Aorta (tissue), 5 donors: ENCODE results near the gene ATP2B2. TPM values are rescaled to one million over a fixed set of nuclear protein-coding genes. Genes with fewer than 3 reads are reported as not detected.

Experiments used
- ATAC-seq: fragments of 200-7000 bp; cut with Tn5 transposase; one replicate; pipeline ENCODE4 v1.9.1; 2022; ENCODE audit warnings: moderate library complexity; ENCODE audit not compliant: low FRiP score
- DNase-seq, 2 donors: peaks; one replicate each; pipeline ENCODE4 v3.0.0-alpha.2; 2020
- H3K27ac ChIP-seq, 2 donors: one replicate each; pipeline ENCODE4 v1.5.1; 2013; ENCODE audit warnings: low read length in 2 of 2, mild to moderate bottlenecking in 2 of 2, moderate library complexity in 2 of 2, control low read depth in 1 of 2, inconsistent platforms in 1 of 2, low read depth in 1 of 2
- H3K27me3 ChIP-seq, 2 donors: one replicate each; pipeline ENCODE4 v1.6.1; 2013; ENCODE audit warnings: control low read depth in 1 of 2, low read length in 1 of 2, mild to moderate bottlenecking in 1 of 2, moderate library complexity in 1 of 2; ENCODE audit not compliant: insufficient read depth in 2 of 2, control insufficient read depth in 1 of 2
- H3K36me3 ChIP-seq, 2 donors: one replicate each; pipeline ENCODE4 v1.6.1; 2013; ENCODE audit warnings: control low read depth in 1 of 2, low read length in 1 of 2, mild to moderate bottlenecking in 1 of 2; ENCODE audit not compliant: insufficient read depth in 2 of 2, control insufficient read depth in 1 of 2
- H3K4me1 ChIP-seq, 2 donors: one replicate each; pipeline ENCODE4 v1.6.1; 2013; ENCODE audit warnings: low read length in 2 of 2, control low read depth in 1 of 2, mild to moderate bottlenecking in 1 of 2, moderate library complexity in 1 of 2; ENCODE audit not compliant: insufficient read depth in 2 of 2, control insufficient read depth in 1 of 2
- H3K4me3 ChIP-seq, 2 donors: one replicate each; pipeline ENCODE4 v1.5.1; 2013; ENCODE audit warnings: low read length in 2 of 2, control low read depth in 1 of 2, mild to moderate bottlenecking in 1 of 2
- H3K9me3 ChIP-seq: one replicate; pipeline ENCODE4 v1.6.1; 2013; ENCODE audit warnings: mild to moderate bottlenecking, low read length; ENCODE audit not compliant: control insufficient read depth
- WGBS, 2 donors: extraction: QIAGEN DNeasy Blood & Tissue Kit; methylation state at CpG; one replicate each; pipeline ENCODE4 v1.1.7; 2013; 5-methylcytosine and 5-hydroxymethylcytosine counted together
- intact Hi-C, 2 donors: fragments of 100-400 bp; cut with DNase I; formaldehyde crosslinking; loops; one replicate each; pipeline versions ENCODE4 v1.14.2 to v1.15.0; 2022
- polyA plus RNA-seq, 2 donors: library from polyadenylated mRNA; stranded (reverse); fragments of 200-250 nt; gene quantifications; one replicate each; pipeline ENCODE4 v1.2.3, GENCODE V29; 2013
- total RNA-seq, 2 donors: library from RNA; stranded (reverse); fragmentation: NEBNext Ultra II Directional; extraction: Animal tissue kit (Norgen Biotek cat#: 25700); gene quantifications; one replicate each; pipeline ENCODE4 v1.2.1, GENCODE V29; 2021
- donor health status: healthy with polysubstance abuse.
- donor health status: Bipolar disorder and iron deficiency.
- donor health status: DM: no; HTN: no; CAD: no.
- donor health status: DM: no; HTN: no; CAD: no.
- donor health status: DM: yes; HTN: yes; CAD: no.

Gene ATP2B2
- total and polyA plus RNA-seq, 4 donors = 0.29 to 0.30 TPM; not detected in 2

GRCh38 chr3:10510743-10511432 is 5.5 kb upstream of the ATP2B2 start:
- DNase-seq (peak in 1 of 2 donors; percentile 5), ATAC-seq (no peak)
- no peak overlapping the region for H3K4me3 ChIP-seq
- H3K27me3 ChIP-seq = no peaks in the 10 kb centered on the region
- H3K9me3 ChIP-seq = no peaks in the 10 kb centered on the region
- intact Hi-C loops = no loop called here
- no peaks in the 10 kb centered on the region for H3K4me1 ChIP-seq
- H3K27ac ChIP-seq = no peak overlapping the region
- 74 to 77% methylated on average over 6 of the region's 6 CpGs for WGBS, 2 donors
- no peaks in the 10 kb centered on the region for H3K36me3 ChIP-seq

DNA sequence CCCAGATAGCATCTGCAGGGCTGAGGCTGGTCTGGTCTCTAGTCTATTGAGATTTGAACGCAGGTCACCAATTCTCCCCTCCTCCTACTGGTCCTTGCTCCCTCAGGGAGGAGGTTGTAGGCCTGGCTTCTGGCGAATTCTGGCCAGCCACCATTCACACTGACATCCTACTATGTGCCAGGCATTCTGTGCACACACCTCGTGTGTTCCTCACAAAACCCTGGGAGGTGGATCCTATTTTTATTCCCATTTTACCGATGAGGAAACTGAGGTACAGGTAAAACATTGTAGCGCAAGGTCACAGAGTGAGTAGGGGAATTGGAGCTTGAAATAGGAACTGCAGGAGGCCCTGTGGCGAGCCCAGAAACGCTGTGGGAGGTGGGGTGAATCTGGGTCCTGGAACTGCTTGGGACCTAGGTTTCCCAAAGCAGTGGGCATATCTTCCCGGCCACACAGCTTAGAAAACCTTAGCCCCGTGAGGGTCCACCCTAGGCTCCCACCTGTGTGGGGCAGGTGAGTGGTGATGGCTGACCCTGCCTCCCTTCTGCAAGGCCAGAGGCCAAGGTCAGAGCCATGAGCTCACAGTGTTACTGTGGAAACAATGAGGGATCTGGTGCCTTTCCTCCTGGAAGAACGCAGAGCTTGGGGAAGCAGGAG is 4.8 kb upstream of the ATP2B2 start:
- Histone ChIP-seq H3K4me1 (no peaks in the 10 kb centered on the region), H3K9me3 (no peaks in the 10 kb centered on the region), H3K27me3 (no peaks in the 10 kb centered on the region), H3K4me3 (no peak overlapping the region), H3K36me3 (no peaks in the 10 kb centered on the region), H3K27ac (no peak overlapping the region)
- 71 to 73% methylated on average over 10 of the region's 10 CpGs for WGBS, 2 donors
- intact Hi-C loops = no loop called here
- DNase-seq (no peak), ATAC-seq (no peak)

- 78 to 84% methylated on average over 7 of the region's 7 CpGs for WGBS, 2 donors
- Histone ChIP-seq H3K4me1 (no peaks in the 10 kb centered on the region), H3K27me3 (no peaks in the 10 kb centered on the region), H3K36me3 (no peaks in the 10 kb centered on the region), H3K27ac (no peak overlapping the region), H3K4me3 (no peak overlapping the region), H3K9me3 (no peaks in the 10 kb centered on the region)
- intact Hi-C loops = no loop called here
- DNase-seq = no peak
- no peak for ATAC-seq
These were observed 3.9 kb upstream of the ATP2B2 start for GRCh38 chr3:10509325-10509724.

- 68 to 70% methylated on average over 6 of the region's 6 CpGs for WGBS, 2 donors
- H3K27me3 ChIP-seq = no peaks in the 10 kb centered on the region
- H3K4me1 ChIP-seq = no peaks in the 10 kb centered on the region
- H3K9me3 ChIP-seq = no peaks in the 10 kb centered on the region
- DNase-seq = no peak
- ATAC-seq = no peak
- H3K27ac ChIP-seq = no peak overlapping the region
- no peak overlapping the region for H3K4me3 ChIP-seq
- intact Hi-C loops = no loop called here
- no peaks in the 10 kb centered on the region for H3K36me3 ChIP-seq
These were observed 3.4 kb upstream of the ATP2B2 start for GRCh38 chr3:10508619-10509260.

DNA sequence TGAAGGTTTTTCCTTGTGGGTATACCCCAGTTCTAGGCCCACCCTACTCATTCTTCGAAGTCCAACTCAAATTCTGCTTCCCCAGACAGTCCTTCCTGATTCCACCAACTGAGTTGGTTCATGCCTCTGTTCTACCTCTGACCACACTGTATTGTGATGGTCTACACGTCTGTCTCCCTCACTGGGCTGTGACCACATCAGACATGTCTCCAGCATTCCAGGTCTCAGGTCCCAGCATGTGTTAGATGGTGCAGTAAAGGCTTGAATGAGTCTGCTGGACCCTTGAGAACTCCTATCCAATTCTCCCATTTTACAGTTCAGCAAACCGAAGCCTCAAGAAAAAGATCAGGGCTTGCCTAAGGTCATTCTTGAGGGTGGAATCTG is 2.8 kb upstream of the ATP2B2 start:
- no peak overlapping the region for H3K27ac ChIP-seq
- H3K9me3 ChIP-seq = no peaks in the 10 kb centered on the region
- intact Hi-C loops = no loop called here
- no peaks in the 10 kb centered on the region for H3K36me3 ChIP-seq
- no peak for ATAC-seq
- H3K27me3 ChIP-seq = no peaks in the 10 kb centered on the region
- no peak overlapping the region for H3K4me3 ChIP-seq
- no peaks in the 10 kb centered on the region for H3K4me1 ChIP-seq
- 76 to 77% methylated on average over 3 of the region's 3 CpGs for WGBS, 2 donors
- no peak for DNase-seq

- Histone ChIP-seq H3K27ac (no peak overlapping the region), H3K9me3 (no peaks in the 10 kb centered on the region), H3K4me1 (no peaks in the 10 kb centered on the region), H3K27me3 (no peaks in the 10 kb centered on the region), H3K36me3 (no peaks in the 10 kb centered on the region), H3K4me3 (no peak overlapping the region)
- 89 to 90% methylated on average over 9 of the region's 9 CpGs for WGBS, 2 donors
- intact Hi-C loops = no loop called here
- DNase-seq (no peak), ATAC-seq (no peak)
These were observed 1.9 kb upstream of the ATP2B2 start for GRCh38 chr3:10507331-10507730.

- no peak for ATAC-seq
- no peaks in the 10 kb centered on the region for H3K27me3 ChIP-seq
These were observed 1.3 kb upstream of the ATP2B2 start for GRCh38 chr3:10506696-10507095.

GRCh38 chr3:10505791-10506585 is 602 bp upstream of the ATP2B2 start:
- 29 to 31% methylated on average over 20 to 22 of the region's 22 CpGs for WGBS, 2 donors
- Histone ChIP-seq H3K27me3 (no peaks in the 10 kb centered on the region), H3K9me3 (no peaks in the 10 kb centered on the region), H3K27ac (no peak overlapping the region), H3K36me3 (no peaks in the 10 kb centered on the region), H3K4me1 (no peaks in the 10 kb centered on the region), H3K4me3 (peak overlapping the region; percentile 9 to 46)
- intact Hi-C loops = no loop called here
- no peak for ATAC-seq
- DNase-seq = no peak

More at GRCh38 chr3:10506696-10507095, 1.3 kb upstream of the ATP2B2 start:
- no peaks in the 10 kb centered on the region for H3K36me3 ChIP-seq
- no peaks in the 10 kb centered on the region for H3K4me1 ChIP-seq
- H3K4me3 ChIP-seq = no peak overlapping the region
- H3K9me3 ChIP-seq = no peaks in the 10 kb centered on the region
- DNase-seq = no peak
- 85 to 87% methylated on average over 14 of the region's 14 CpGs for WGBS, 2 donors
- no peak overlapping the region for H3K27ac ChIP-seq
- intact Hi-C loops = no loop called here
